Fibroblast of lung (primary cell): ENCODE data around the gene CDH24. TPM values are rescaled to one million over a fixed set of nuclear protein-coding genes. Genes with fewer than 3 reads are reported as not detected.
A peak's percentile ranks its signal among the peaks of the same experiment; 100 is the strongest.

Source experiments
- DNase-seq, 2 donors: peaks; one replicate each; pipeline versions ENCODE4 v3.0.0 to v3.0.0-alpha.2; 2010; ENCODE audit warnings: low read depth in 2 of 2
- H2AFZ ChIP-seq: 2 replicates; pipeline ENCODE4 v1.5.1; 2012; ENCODE audit warnings: low read length, control low read depth, inconsistent platforms
- H3K27ac ChIP-seq: 2 replicates; pipeline ENCODE4 v1.5.1; 2011; ENCODE audit warnings: low read length, control low read depth; ENCODE audit not compliant: insufficient read depth
- H3K27me3 ChIP-seq: 2 replicates; pipeline ENCODE4 v1.5.1; 2011; ENCODE audit warnings: mild to moderate bottlenecking, low read length; ENCODE audit not compliant: control insufficient read depth, insufficient read depth
- H3K36me3 ChIP-seq: 2 replicates; pipeline ENCODE4 v1.5.1; 2011; ENCODE audit warnings: low read length; ENCODE audit not compliant: control insufficient read depth, insufficient read depth
- H3K4me1 ChIP-seq: 2 replicates; pipeline ENCODE4 v1.5.1; 2011; ENCODE audit warnings: low read length; ENCODE audit not compliant: control insufficient read depth, insufficient read depth; ENCODE audit errors: extremely low read depth
- H3K4me2 ChIP-seq: 2 replicates; pipeline ENCODE4 v1.5.1; 2011; ENCODE audit warnings: low read length, control low read depth; ENCODE audit not compliant: insufficient read depth; ENCODE audit errors: extremely low read depth
- H3K4me3 ChIP-seq, 4 experiments: fragments of 200-600 bp in 1 of 4; sonication (generic) in 1 of 4; replicated peaks in 1 of 4; 2 replicates each; pipeline ENCODE4 v1.5.1; 2011 to 2016; ENCODE audit warnings: low read length in 4 of 4, low read depth in 3 of 4, mild to moderate bottlenecking in 3 of 4, control low read depth in 2 of 4, inconsistent platforms in 1 of 4, mixed read lengths in 1 of 4; ENCODE audit not compliant: insufficient read depth in 1 of 4; ENCODE audit errors: control extremely low read depth in 1 of 4
- H3K79me2 ChIP-seq: 2 replicates; pipeline ENCODE4 v1.5.1; 2012; ENCODE audit warnings: mild to moderate bottlenecking, low read length, inconsistent platforms; ENCODE audit not compliant: control insufficient read depth, insufficient read depth
- H3K9ac ChIP-seq: 2 replicates; pipeline ENCODE4 v1.5.1; 2011; ENCODE audit warnings: mild to moderate bottlenecking, low read length, control low read depth; ENCODE audit not compliant: insufficient read depth
- H3K9me3 ChIP-seq: 2 replicates; pipeline ENCODE4 v1.5.1; 2012; ENCODE audit warnings: low read depth, low read length; ENCODE audit not compliant: control insufficient read depth, insufficient read depth
- H4K20me1 ChIP-seq: 2 replicates; pipeline ENCODE4 v1.5.1; 2011; ENCODE audit warnings: low read length; ENCODE audit not compliant: control insufficient read depth, insufficient read depth; ENCODE audit errors: extremely low read depth
- CTCF ChIP-seq, 2 donors: IDR thresholded peaks in 1 of 2; conservative IDR thresholded peaks in 1 of 2; 1 replicate in 1 of 2; 2 replicates in 1 of 2; pipeline ENCODE4 v1.5.1; 2011 to 2012; ENCODE audit warnings: low read length in 2 of 2, control low read depth in 1 of 2, inconsistent platforms in 1 of 2, low read depth in 1 of 2, mild to moderate bottlenecking in 1 of 2
- EZH2 ChIP-seq: IDR thresholded peaks from 2 replicates; pipeline ENCODE4 v1.5.1; 2012; ENCODE audit warnings: low read length, control low read depth, mild to moderate bottlenecking; ENCODE audit errors: missing control alignments
- polyA plus RNA-seq, 2 donors: library from polyadenylated mRNA; depleted of rRNA in 1 of 2; stranded (reverse) in 1 of 2; unstranded in 1 of 2; fragments of >200 nt; gene quantifications; 2 replicates each; pipeline ENCODE4 v1.2.1, GENCODE V29; 2011 to 2012; ENCODE audit warnings: missing spikeins in 1 of 2
- total RNA-seq: library from RNA; depleted of rRNA; stranded (reverse); fragments of >200 nt; gene quantifications from 2 replicates; pipeline ENCODE4 v1.2.1, GENCODE V29; 2014

Gene CDH24
- total and polyA plus RNA-seq, 2 donors (not counting 1 experiment from before 2014, with no cell fraction given) = 5.0 to 5.6 TPM

- H3K4me1 ChIP-seq = peaks cover 19% of the 10 kb centered on the region
- TF ChIP-seq EZH2 = no peak
- no peak for TF ChIP-seq CTCF (conservative IDR thresholded peaks at IDR 0.05 in 1 of 2, IDR thresholded peaks at IDR 0.05 in 1 of 2; ENCODE audit: low read depth in 1 of 2, low read length in 2 of 2)
- H3K9me3 ChIP-seq = no peaks in the 10 kb centered on the region
- H3K27me3 ChIP-seq = no peaks in the 10 kb centered on the region
- no peak overlapping the region for H3K27ac ChIP-seq
- H2AFZ ChIP-seq = no peak overlapping the region
- H3K4me2 ChIP-seq = no peak overlapping the region
- peaks cover 40% of the 10 kb centered on the region for H3K79me2 ChIP-seq
- no peak for DNase-seq
- no peak overlapping the region for H3K9ac ChIP-seq
- peaks cover 48% of the 10 kb centered on the region for H3K36me3 ChIP-seq
- H4K20me1 ChIP-seq = no peaks in the 10 kb centered on the region
- no peak overlapping the region for H3K4me3 ChIP-seq
Measured at GRCh38 chr14:23063601-23064000, 6.3 kb upstream of the CDH24 start.

- H3K79me2 ChIP-seq = peaks cover 25% of the 10 kb centered on the region
- H3K27ac ChIP-seq = peak overlapping the region; percentile 41
- H3K9ac ChIP-seq = no peak overlapping the region
- H3K36me3 ChIP-seq = peaks cover 37% of the 10 kb centered on the region
- peak; percentile 94 to 95 for DNase-seq
- TF ChIP-seq EZH2 (no peak), CTCF (conservative IDR thresholded peaks at IDR 0.05 in 1 of 2, IDR thresholded peaks at IDR 0.05 in 1 of 2; ENCODE audit: low read depth in 1 of 2, low read length in 2 of 2) (no peak)
- H3K4me1 ChIP-seq = peaks cover 15% of the 10 kb centered on the region
- H3K9me3 ChIP-seq = no peaks in the 10 kb centered on the region
- H2AFZ ChIP-seq = no peak overlapping the region
- H3K27me3 ChIP-seq = no peaks in the 10 kb centered on the region
- H3K4me2 ChIP-seq = peak overlapping the region; percentile 28
- no peaks in the 10 kb centered on the region for H4K20me1 ChIP-seq
- no peak overlapping the region for H3K4me3 ChIP-seq
Measured at GRCh38 chr14:23062002-23062401, 4.7 kb upstream of the CDH24 start.

DNA sequence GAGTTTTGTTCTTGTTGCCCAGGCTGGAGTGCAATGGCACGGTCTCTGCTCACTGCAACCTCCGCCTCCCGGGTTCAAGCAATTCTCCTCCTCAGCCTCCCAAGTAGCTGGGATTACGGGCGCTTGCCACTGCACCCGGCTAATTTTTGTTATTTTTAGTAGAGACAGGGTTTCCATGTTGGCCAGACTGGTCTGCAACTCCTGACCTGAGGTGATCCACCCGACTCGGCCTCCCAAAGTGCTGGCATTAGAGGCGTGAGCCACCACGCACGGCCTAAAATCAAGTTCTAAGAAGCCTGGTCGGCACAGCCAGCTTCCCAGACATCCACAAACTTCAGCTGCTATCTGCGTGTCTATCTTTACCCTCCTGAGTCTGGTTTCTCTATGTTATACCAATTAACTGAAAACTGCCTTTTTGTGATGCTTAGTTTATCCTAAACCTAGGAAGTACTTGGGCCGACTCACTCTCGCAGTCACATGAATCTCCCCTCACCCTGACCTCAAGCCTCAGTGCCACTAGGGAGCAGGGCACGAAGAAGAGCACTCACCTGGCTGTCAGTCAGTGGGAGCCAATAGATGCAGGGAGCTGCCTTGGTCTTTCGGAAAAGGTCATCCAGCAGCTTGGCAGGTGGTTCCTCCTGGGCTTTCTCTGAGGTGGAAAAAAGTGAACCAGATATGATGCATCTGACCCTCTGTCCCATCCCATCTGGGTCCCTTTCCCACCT lies 3.4 kb upstream of the CDH24 start:
- Histone ChIP-seq H3K9ac (no peak overlapping the region), H3K9me3 (no peaks in the 10 kb centered on the region), H3K4me1 (peaks cover 25% of the 10 kb centered on the region), H4K20me1 (no peaks in the 10 kb centered on the region), H3K36me3 (peaks cover 31% of the 10 kb centered on the region), H2AFZ (no peak overlapping the region), H3K27me3 (no peaks in the 10 kb centered on the region), H3K4me3 (no peak overlapping the region), H3K79me2 (peaks cover 14% of the 10 kb centered on the region), H3K27ac (peak overlapping the region; percentile 26), H3K4me2 (no peak overlapping the region)
- no peak for DNase-seq
- no peak for TF ChIP-seq CTCF (conservative IDR thresholded peaks at IDR 0.05 in 1 of 2, IDR thresholded peaks at IDR 0.05 in 1 of 2; ENCODE audit: low read depth in 1 of 2, low read length in 2 of 2)
- no peak for TF ChIP-seq EZH2
